NB4 (cell line): ENCODE results near the gene PAM.

ENCODE experiments used
- MAX ChIP-seq: IDR thresholded peaks from 2 replicates; pipeline ENCODE4 v1.6.1; 2011; ENCODE audit warnings: low read depth, low read length
- POLR2A ChIP-seq: IDR thresholded peaks from 2 replicates; pipeline ENCODE4 v1.6.1; 2011; ENCODE audit warnings: mild to moderate bottlenecking; ENCODE audit not compliant: insufficient read length; ENCODE audit errors: extremely low read depth

- no peak for TF ChIP-seq MAX
- TF ChIP-seq POLR2A, result no peak
Observed at GRCh38 chr5:103037673-103038455, 282.8 kb downstream of the PAM start.
